Gastrocnemius medialis (tissue), 4 donors: ENCODE data around the gene SNORC.

Experiments
- CTCF ChIP-seq, 5 experiments: fragments of 450-650 bp in 3 of 5; fragments of 200-600 bp in 2 of 5; sonication (generic) in 2 of 5; IDR thresholded peaks in 4 of 5; conservative IDR thresholded peaks in 1 of 5; 1 replicate in 4 of 5; 2 replicates in 1 of 5; pipeline ENCODE4 v1.5.1; 2016 to 2019; ENCODE audit warnings: antibody characterized with exemption in 5 of 5, mild to moderate bottlenecking in 3 of 5, moderate library complexity in 3 of 5
- POLR2A ChIP-seq, 2 donors: fragments of 450-650 bp; IDR thresholded peaks; one replicate each; pipeline ENCODE4 v1.6.1; 2017; ENCODE audit warnings: antibody characterized with exemption in 2 of 2, mild to moderate bottlenecking in 2 of 2, moderate library complexity in 2 of 2

GRCh38 chr2:232879618-232880494 is 9.8 kb downstream of the SNORC start:
- TF ChIP-seq CTCF (IDR thresholded peaks at IDR 0.05 in 4 of 5, conservative IDR thresholded peaks at IDR 0.05 in 1 of 5) (no peak), POLR2A (IDR thresholded peaks at IDR 0.05) (no peak)
